Nucleus accumbens (tissue), 56 donors: ENCODE results near the gene KRTAP12-2.

ENCODE experiments used
- DNase-seq, 56 donors: peaks; one replicate each; lab custom pipeline; 2025; lab: John Stamatoyannopoulos, UW

The KRTAP12-2 gene

GRCh38 chr21:44666401-44667320 lies at the start of gene KRTAP12-2:
TSS of gene KRTAP12-2 (minus strand) at chr21:44666927. CDS start at chr21:44666886, 41 bp downstream.
- no peak for DNase-seq

GRCh38 chr21:44714905-44715304 lies 48.2 kb upstream of the KRTAP12-2 start:
- no peak for DNase-seq

- no peak for DNase-seq
These were observed 47.1 kb upstream of the KRTAP12-2 start for GRCh38 chr21:44713846-44714245.

- no peak for DNase-seq
These were observed 46.4 kb upstream of the KRTAP12-2 start for GRCh38 chr21:44713130-44713529.

GRCh38 chr21:44712203-44713028 lies 45.7 kb upstream of the KRTAP12-2 start:
- DNase-seq: no peak

- DNase-seq: no peak
These were observed 44.8 kb upstream of the KRTAP12-2 start, which contains the start of gene TSPEAR for GRCh38 chr21:44711327-44712202. TSS of gene TSPEAR (minus strand) at chr21:44711572. CDS start at chr21:44711514, 58 bp downstream.

- DNase-seq: peak in 1 of 56 donors; percentile 14
These were observed 44.1 kb upstream of the KRTAP12-2 start for GRCh38 chr21:44710756-44711326.

GRCh38 chr21:44710294-44710665 lies 43.6 kb upstream of the KRTAP12-2 start:
- DNase-seq: no peak

- DNase-seq: peak in 16 of 56 donors; percentile 8 to 57 (median 28)
These were observed 42.9 kb upstream of the KRTAP12-2 start for GRCh38 chr21:44709426-44710293.

- DNase-seq: no peak
These were observed 42.2 kb upstream of the KRTAP12-2 start for GRCh38 chr21:44708866-44709425.

- no peak for DNase-seq
These were observed 41.6 kb upstream of the KRTAP12-2 start for GRCh38 chr21:44708213-44708865.

- no peak for DNase-seq
These were observed 40.2 kb upstream of the KRTAP12-2 start for GRCh38 chr21:44706706-44707581.

GRCh38 chr21:44706026-44706705 lies 39.4 kb upstream of the KRTAP12-2 start:
- DNase-seq: peak in 4 of 56 donors; percentile 12 to 36 (median 28)

- DNase-seq: no peak
These were observed 37.9 kb upstream of the KRTAP12-2 start for GRCh38 chr21:44704636-44705001.

GRCh38 chr21:44703731-44704635 lies 37.3 kb upstream of the KRTAP12-2 start:
- DNase-seq: no peak
